Measurements from ENCODE around the gene VIPAS39. TPM values are rescaled to one million over a fixed set of nuclear protein-coding genes. Genes with fewer than 3 reads are reported as not detected.

The VIPAS39 gene
- total RNA-seq, 1 experiment from 2014 or later: 18.5 TPM

GRCh38 chr14:77459072-77459723, 1.8 kb upstream of the VIPAS39 start:
- peak; percentile 78 for TF ChIP-seq CTCF (conservative IDR thresholded peaks at IDR 0.05)
- H3K27ac ChIP-seq (ENCODE audit: insufficient read length, low read depth, low read length): no peak overlapping the region
- H2AFZ ChIP-seq (ENCODE audit: low read length): no peak overlapping the region
- no peak overlapping the region for H3K56ac ChIP-seq (ENCODE audit: insufficient read length, low read depth, low read length)
- peaks cover 7% of the 10 kb centered on the region for H3K79me1 ChIP-seq (ENCODE audit: insufficient read depth, low read depth, low read length, poor library complexity, severe bottlenecking)
- Mint-ChIP-seq H3K4me3 (peak overlapping the region; percentile 100), H3K27me3 (ENCODE audit: low read depth) (no peaks in the 10 kb centered on the region), H3K36me3 (ENCODE audit: insufficient read depth in 1 of 3, low read depth in 3 of 3) (peaks cover 37 to 50% (median 44%) of the 10 kb centered on the region in 3 experiments), H3K4me1 (peaks cover 20 to 22% of the 10 kb centered on the region in 2 experiments), H3K9me3 (no peaks in the 10 kb centered on the region), H3K27ac (peak overlapping the region in 1 of 3 experiments; percentile 1; a peak in 2 of 7 replicates)
- peak overlapping the region; percentile 34 for H4K5ac ChIP-seq (ENCODE audit: insufficient read length, low read depth, low read length)
- no peaks in the 10 kb centered on the region for H4K20me1 ChIP-seq (ENCODE audit: control insufficient read depth, insufficient read depth, insufficient read length)
- no peak overlapping the region for H3K4ac ChIP-seq (ENCODE audit: low read depth, low read length)
- no peak overlapping the region for H2AK5ac ChIP-seq (ENCODE audit: insufficient read length, low read length)
- no peaks in the 10 kb centered on the region for H3K9me3 ChIP-seq (ENCODE audit: control insufficient read depth, low read depth, low read length)
- no peak overlapping the region for H2BK5ac ChIP-seq (ENCODE audit: insufficient read length, low read length)
- no peak overlapping the region for H3T11ph ChIP-seq (ENCODE audit: low read length)
- peaks cover 13% of the 10 kb centered on the region; the same call in 1 of the 2 replicates for H3K79me2 ChIP-seq (ENCODE audit: insufficient read depth, low read length)
- H3K27me3 ChIP-seq (ENCODE audit: insufficient read depth, low read length): no peaks in the 10 kb centered on the region
- no peak overlapping the region for H2BK120ac ChIP-seq (ENCODE audit: low read depth, low read length, poor library complexity, severe bottlenecking)
- H2BK12ac ChIP-seq (ENCODE audit: insufficient read length, low read depth, low read length): no peak overlapping the region
- H3K18ac ChIP-seq (ENCODE audit: insufficient read length, low read depth, low read length): no peak overlapping the region
- no peak overlapping the region for H2BK15ac ChIP-seq (ENCODE audit: low read depth, low read length)
- peak overlapping the region; percentile 85 for H3K9ac ChIP-seq (ENCODE audit: extremely low read depth, insufficient read length, low read length)
- H3K23ac ChIP-seq (ENCODE audit: insufficient read length, low read depth, low read length): no peak overlapping the region
- H3K23me2 ChIP-seq (ENCODE audit: insufficient read length, low read depth, low read length, poor library complexity, severe bottlenecking): peaks cover 4% of the 10 kb centered on the region
- peak overlapping the region; percentile 89 for H3K4me2 ChIP-seq (ENCODE audit: insufficient read depth, insufficient read length, low read length)
- H4K91ac ChIP-seq (ENCODE audit: insufficient read length, low read depth, low read length): no peak overlapping the region
- no peak overlapping the region for H4K8ac ChIP-seq (replicated peaks; ENCODE audit: insufficient read length, low read depth, low read length)
- DNase-seq: peak; percentile 58
- H3K4me1 ChIP-seq (ENCODE audit: insufficient read depth, low read length): no peaks in the 10 kb centered on the region; the same call in 1 of the 2 replicates
- no CpG with 5 or more reads among the region's 13 CpGs for WGBS (ENCODE audit: extremely low coverage, insufficient read length, low lambda C conversion rate)
- H3K14ac ChIP-seq (ENCODE audit: insufficient read depth, low read length): no peak overlapping the region
- H2BK20ac ChIP-seq (ENCODE audit: low read depth, low read length, poor library complexity, severe bottlenecking): no peak overlapping the region
